Measurements from ENCODE around the gene SOHLH2. TPM values are rescaled to one million over a fixed set of nuclear protein-coding genes. Genes with fewer than 3 reads are reported as not detected.

Gene SOHLH2
- total RNA-seq, 1 experiment from 2014 or later, result not detected

DNA sequence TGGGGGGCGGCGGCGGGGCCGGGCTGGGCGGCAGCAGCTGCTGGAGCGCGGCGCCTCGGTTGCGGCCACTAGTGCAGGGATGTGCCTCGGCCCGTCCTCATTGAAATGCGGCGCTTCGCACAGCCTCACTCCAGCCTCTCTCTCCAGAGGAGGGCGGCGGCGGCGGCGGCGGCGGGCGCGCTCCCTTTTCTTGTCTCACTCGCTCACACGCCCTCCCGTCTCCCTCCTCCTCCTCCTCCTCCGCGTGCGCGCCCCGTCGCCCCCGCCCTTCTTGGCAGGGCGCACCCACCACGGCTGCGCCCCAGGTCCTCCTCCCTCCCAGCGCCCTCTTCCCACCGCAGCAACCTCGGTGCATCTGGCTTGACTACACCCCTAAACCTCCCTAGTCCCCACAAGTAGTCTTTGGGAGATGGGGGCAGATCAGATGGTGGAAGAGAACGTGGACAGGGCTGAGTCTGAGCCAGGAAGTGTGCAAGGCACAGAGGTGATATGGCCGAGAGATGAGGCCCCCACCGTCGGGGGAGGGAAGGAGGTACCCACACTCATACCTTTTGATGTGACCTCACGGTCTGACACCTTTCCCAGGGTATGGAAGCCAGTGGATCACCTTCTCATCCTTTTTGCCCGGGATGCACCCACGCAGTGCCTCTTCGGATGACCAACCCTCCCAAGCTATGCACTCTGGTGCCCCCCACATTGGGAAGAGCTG is 83.0 kb downstream of the SOHLH2 start, which contains the start of gene DCLK1:
DCLK1 (minus strand) TSS at position 161 of the 709 bp plus-strand sequence.
- CTCF ChIA-PET, result interaction anchor here (0.6 kb wide), 1 partner anchor 36 kb away, joined by 3 read pairs; no protein-coding TSS in a partner anchor

DNA sequence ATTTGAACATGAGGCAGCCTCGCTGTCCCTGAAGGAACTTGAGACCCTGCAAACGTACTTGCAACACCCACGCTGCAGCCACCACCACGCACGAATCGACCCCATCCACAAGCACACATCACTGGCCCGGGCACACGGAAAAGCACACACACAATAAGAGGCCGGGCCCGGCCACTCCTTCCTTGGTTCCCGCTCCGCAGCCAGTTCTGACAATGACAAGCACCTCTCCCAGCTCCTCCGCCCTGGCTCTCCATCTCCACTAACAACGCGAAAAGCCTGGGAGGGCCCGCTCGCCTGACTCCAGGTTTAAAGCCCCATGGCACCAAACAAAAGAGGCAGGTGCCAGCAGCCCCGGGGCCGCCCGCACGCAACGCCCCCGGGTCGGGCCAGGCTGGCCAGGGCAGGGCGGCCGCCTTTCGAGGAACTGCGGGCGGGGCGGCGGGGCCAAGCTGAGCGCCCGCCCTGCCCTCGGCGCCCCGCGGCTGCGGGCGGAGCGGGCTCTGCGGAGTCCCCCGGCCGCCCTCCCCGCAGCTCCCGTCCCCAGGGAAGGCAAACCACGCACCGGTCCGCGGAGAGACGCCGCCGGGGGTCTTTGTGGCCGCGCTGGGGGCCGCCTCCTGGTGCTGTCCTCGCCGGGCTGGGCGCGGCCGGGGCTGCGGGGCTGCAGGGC is 83.7 kb downstream of the SOHLH2 start:
- Histone ChIP-seq H2AFZ (ENCODE audit: low read length) (peak overlapping the region; percentile 30; the same call in 1 of the 2 replicates), H3K9me3 (ENCODE audit: low read length) (no peaks in the 10 kb centered on the region), H3K4me2 (ENCODE audit: low read length) (peak overlapping the region; percentile 57), H4K20me1 (ENCODE audit: low read length) (no peaks in the 10 kb centered on the region), H3K36me3 (ENCODE audit: low read depth, low read length) (no peaks in the 10 kb centered on the region), H3K27me3 (ENCODE audit: low read length) (peaks cover 32% of the 10 kb centered on the region), H3F3A (ENCODE audit: low read length, unreplicated experiment) (no peaks in the 10 kb centered on the region), H3K9ac (ENCODE audit: low read length) (no peak overlapping the region), H3K4me3 (ENCODE audit: low read length) (peak overlapping the region; percentile 18; the same call in 1 of the 2 replicates), H3K9me2 (replicated peaks; ENCODE audit: low read length) (no peaks in the 10 kb centered on the region), H3K4me1 (ENCODE audit: insufficient read depth, low read length) (no peaks in the 10 kb centered on the region), H3K27ac (ENCODE audit: low read length) (no peak overlapping the region), H3K79me2 (ENCODE audit: low read length) (no peaks in the 10 kb centered on the region)
- ChIA-PET POLR2A (ENCODE audit: unreplicated experiment) (no interaction called here), CTCF (interaction anchor here (0.6 kb wide), 1 partner anchor 35 kb away, joined by 3 read pairs; no protein-coding TSS in a partner anchor)
- ATAC-seq (peak; percentile 37), DNase-seq (no peak)
- TF ChIP-seq EZH2 (IDR thresholded peaks at IDR 0.05; ENCODE audit: low read length, unreplicated experiment), result no peak
- intact Hi-C loops (cut with micrococcal nuclease), result no loop called here
- no TSS peak for BruUV-seq (replicated peaks)

More for the DNA sequence above, 83.0 kb downstream of the SOHLH2 start, which contains the start of gene DCLK1:
- intact Hi-C loops (cut with micrococcal nuclease), result no loop called here
- POLR2A ChIA-PET (ENCODE audit: unreplicated experiment), result no interaction called here
- ATAC-seq (peak; percentile 61), DNase-seq (no peak)
- no peaks in the 10 kb centered on the region for H3K79me2 ChIP-seq (ENCODE audit: low read length)
- no TSS peak for BruUV-seq (replicated peaks)
- no peak within 1 kb of the TSS for H3K27ac ChIP-seq (ENCODE audit: low read length)
- H3K4me1 ChIP-seq (ENCODE audit: insufficient read depth, low read length), result no peaks in the 10 kb centered on the region
- H3K9me2 ChIP-seq (replicated peaks; ENCODE audit: low read length), result no peaks in the 10 kb centered on the region
- peak within 1 kb of the TSS; percentile 68 for H3K4me2 ChIP-seq (ENCODE audit: low read length)
- no peaks in the 10 kb centered on the region for H3K36me3 ChIP-seq (ENCODE audit: low read depth, low read length)
- H3K9me3 ChIP-seq (ENCODE audit: low read length), result no peaks in the 10 kb centered on the region
- H3K9ac ChIP-seq (ENCODE audit: low read length), result no peak within 1 kb of the TSS
- H4K20me1 ChIP-seq (ENCODE audit: low read length), result no peaks in the 10 kb centered on the region
- peak within 1 kb of the TSS; percentile 18; the same call in 1 of the 2 replicates for H3K4me3 ChIP-seq (ENCODE audit: low read length)
- peak within 1 kb of the TSS; percentile 30; the same call in 1 of the 2 replicates for H2AFZ ChIP-seq (ENCODE audit: low read length)
- no peaks in the 10 kb centered on the region for H3F3A ChIP-seq (ENCODE audit: low read length, unreplicated experiment)
- TF ChIP-seq EZH2phosphoT487 (IDR thresholded peaks at IDR 0.05; ENCODE audit: borderline replicate concordance, low read length), result no peak
- TF ChIP-seq EZH2 (IDR thresholded peaks at IDR 0.05; ENCODE audit: low read length, unreplicated experiment), result no peak
- TF ChIP-seq, protein P1, sequence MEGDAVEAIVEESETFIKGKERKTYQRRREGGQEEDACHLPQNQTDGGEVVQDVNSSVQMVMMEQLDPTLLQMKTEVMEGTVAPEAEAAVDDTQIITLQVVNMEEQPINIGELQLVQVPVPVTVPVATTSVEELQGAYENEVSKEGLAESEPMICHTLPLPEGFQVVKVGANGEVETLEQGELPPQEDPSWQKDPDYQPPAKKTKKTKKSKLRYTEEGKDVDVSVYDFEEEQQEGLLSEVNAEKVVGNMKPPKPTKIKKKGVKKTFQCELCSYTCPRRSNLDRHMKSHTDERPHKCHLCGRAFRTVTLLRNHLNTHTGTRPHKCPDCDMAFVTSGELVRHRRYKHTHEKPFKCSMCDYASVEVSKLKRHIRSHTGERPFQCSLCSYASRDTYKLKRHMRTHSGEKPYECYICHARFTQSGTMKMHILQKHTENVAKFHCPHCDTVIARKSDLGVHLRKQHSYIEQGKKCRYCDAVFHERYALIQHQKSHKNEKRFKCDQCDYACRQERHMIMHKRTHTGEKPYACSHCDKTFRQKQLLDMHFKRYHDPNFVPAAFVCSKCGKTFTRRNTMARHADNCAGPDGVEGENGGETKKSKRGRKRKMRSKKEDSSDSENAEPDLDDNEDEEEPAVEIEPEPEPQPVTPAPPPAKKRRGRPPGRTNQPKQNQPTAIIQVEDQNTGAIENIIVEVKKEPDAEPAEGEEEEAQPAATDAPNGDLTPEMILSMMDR (conservative IDR thresholded peaks at IDR 0.05; ENCODE audit: low read depth, low read length), result no peak
- H3K27me3 ChIP-seq (ENCODE audit: low read length), result peaks cover 32% of the 10 kb centered on the region

DNA sequence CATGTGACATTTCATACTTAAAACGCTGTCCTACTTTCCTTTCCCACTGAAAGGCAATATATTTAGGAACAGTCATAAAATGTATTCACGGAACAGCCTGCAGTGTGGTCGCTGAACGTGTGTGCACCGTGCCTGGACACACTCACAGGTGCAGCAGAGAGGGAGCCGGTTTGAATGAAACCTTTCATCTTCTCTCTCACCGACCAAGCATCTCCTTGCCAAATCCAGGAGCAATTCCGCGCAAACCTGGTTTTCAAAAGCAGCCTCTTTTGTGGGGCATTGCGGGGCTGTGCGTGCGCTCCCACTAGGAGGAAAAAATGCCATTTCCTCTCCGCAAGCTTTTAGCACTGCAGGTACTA is 84.2 kb downstream of the SOHLH2 start:
- no TSS peak for BruUV-seq (replicated peaks)
- H2AFZ ChIP-seq (ENCODE audit: low read length), result peak overlapping the region; percentile 30; the same call in 1 of the 2 replicates
- H3K4me2 ChIP-seq (ENCODE audit: low read length), result peak overlapping the region; percentile 57
- POLR2A ChIA-PET (ENCODE audit: unreplicated experiment), result no interaction called here
- no peaks in the 10 kb centered on the region for H3K79me2 ChIP-seq (ENCODE audit: low read length)
- H3K9me3 ChIP-seq (ENCODE audit: low read length), result no peaks in the 10 kb centered on the region
- H3K4me3 ChIP-seq (ENCODE audit: low read length), result peak overlapping the region; percentile 18; the same call in 1 of the 2 replicates
- H3K4me1 ChIP-seq (ENCODE audit: insufficient read depth, low read length), result no peaks in the 10 kb centered on the region
- H3K36me3 ChIP-seq (ENCODE audit: low read depth, low read length), result no peaks in the 10 kb centered on the region
- ATAC-seq (no peak), DNase-seq (no peak)
- H3K9me2 ChIP-seq (replicated peaks; ENCODE audit: low read length), result no peaks in the 10 kb centered on the region
- intact Hi-C loops (cut with micrococcal nuclease), result no loop called here
- CTCF ChIA-PET, result no interaction called here
- no peak overlapping the region for H3K27ac ChIP-seq (ENCODE audit: low read length)
- no peaks in the 10 kb centered on the region for H4K20me1 ChIP-seq (ENCODE audit: low read length)
- no peak for TF ChIP-seq EZH2 (IDR thresholded peaks at IDR 0.05; ENCODE audit: low read length, unreplicated experiment)
- TF ChIP-seq, protein P1 (conservative IDR thresholded peaks at IDR 0.05; ENCODE audit: low read depth, low read length), result no peak
- H3F3A ChIP-seq (ENCODE audit: low read length, unreplicated experiment), result no peaks in the 10 kb centered on the region
- no peak overlapping the region for H3K9ac ChIP-seq (ENCODE audit: low read length)
- peaks cover 32% of the 10 kb centered on the region for H3K27me3 ChIP-seq (ENCODE audit: low read length)
